IPS DF 6.9 (cell line): ENCODE results near the gene COMTD1.

Source experiments
- DNase-seq: peaks from one replicate; pipeline ENCODE4 v3.0.0-alpha.2; 2013; ENCODE audit warnings: low read depth, low spot score
- H3K27ac ChIP-seq: one replicate; pipeline ENCODE4 v1.5.1; 2013; ENCODE audit warnings: low read length, control low read depth
- H3K27me3 ChIP-seq: 2 replicates; pipeline ENCODE4 v1.6.1; 2013; ENCODE audit warnings: mild to moderate bottlenecking, low read length; ENCODE audit not compliant: control insufficient read depth, insufficient read depth
- H3K36me3 ChIP-seq: 2 replicates; pipeline ENCODE4 v1.6.1; 2013; ENCODE audit warnings: low read length; ENCODE audit not compliant: control insufficient read depth, insufficient read depth
- H3K4me1 ChIP-seq: 2 replicates; pipeline ENCODE4 v1.6.1; 2013; ENCODE audit warnings: low read length; ENCODE audit not compliant: control insufficient read depth, insufficient read depth
- H3K4me3 ChIP-seq: 2 replicates; pipeline ENCODE4 v1.5.1; 2013; ENCODE audit warnings: mild to moderate bottlenecking, low read length
- H3K9me3 ChIP-seq: 2 replicates; pipeline ENCODE4 v1.6.1; 2013; ENCODE audit warnings: low read length, inconsistent platforms; ENCODE audit not compliant: control insufficient read depth, insufficient read depth
- WGBS: extraction: QIAGEN DNeasy Blood & Tissue Kit; methylation state at CpG from one replicate; pipeline ENCODE4 v1.1.7; 2013; ENCODE audit warnings: mixed read lengths, missing lambda C conversion rate; ENCODE audit not compliant: insufficient read length, insufficient coverage; 5-methylcytosine and 5-hydroxymethylcytosine counted together

COMTD1 gene

GRCh38 chr10:75235375-75236177 lies at the start of gene COMTD1:
Gene COMTD1 (minus strand): TSS chr10:75235957. CDS start chr10:75235928, 29 bp downstream.
- no peaks in the 10 kb centered on the region for H3K9me3 ChIP-seq
- peaks cover 3% of the 10 kb centered on the region for H3K4me1 ChIP-seq
- WGBS, result no CpG with 5 or more reads among the region's 76 CpGs
- peaks cover 10% of the 10 kb centered on the region; the same call in 1 of the 2 replicates for H3K36me3 ChIP-seq
- H3K4me3 ChIP-seq, result peak within 1 kb of the TSS; percentile 63; the same call in 1 of the 2 replicates
- H3K27ac ChIP-seq, result no peak within 1 kb of the TSS
- DNase-seq, result peak; percentile 85
- no peaks in the 10 kb centered on the region for H3K27me3 ChIP-seq

- WGBS, result no CpG with 5 or more reads among the region's 12 CpGs
- no peak overlapping the region for H3K27ac ChIP-seq
- H3K27me3 ChIP-seq, result no peaks in the 10 kb centered on the region; the same call in 1 of the 2 replicates
- H3K4me1 ChIP-seq, result no peaks in the 10 kb centered on the region
- H3K36me3 ChIP-seq, result no peaks in the 10 kb centered on the region
- peak overlapping the region; percentile 48; the same call in 1 of the 2 replicates for H3K4me3 ChIP-seq
- no peaks in the 10 kb centered on the region for H3K9me3 ChIP-seq
- no peak for DNase-seq
Measured at GRCh38 chr10:75283671-75284470, 48.1 kb upstream of the COMTD1 start.

- Histone ChIP-seq H3K36me3 (no peaks in the 10 kb centered on the region), H3K4me3 (peak overlapping the region; percentile 48; the same call in 1 of the 2 replicates), H3K9me3 (no peaks in the 10 kb centered on the region), H3K27me3 (no peaks in the 10 kb centered on the region; the same call in 1 of the 2 replicates), H3K27ac (no peak overlapping the region), H3K4me1 (no peaks in the 10 kb centered on the region)
- WGBS, result no CpG with 5 or more reads among the region's 14 CpGs
- DNase-seq, result no peak
Measured at GRCh38 chr10:75283078-75283670, 47.4 kb upstream of the COMTD1 start.

- Histone ChIP-seq H3K9me3 (no peaks in the 10 kb centered on the region), H3K27ac (no peak overlapping the region), H3K4me3 (no peak overlapping the region), H3K4me1 (no peaks in the 10 kb centered on the region), H3K36me3 (no peaks in the 10 kb centered on the region), H3K27me3 (no peaks in the 10 kb centered on the region; the same call in 1 of the 2 replicates)
- DNase-seq, result no peak
- WGBS, result no CpG with 5 or more reads among the region's 2 CpGs
Measured at GRCh38 chr10:75281974-75282373, 46.2 kb upstream of the COMTD1 start.

- Histone ChIP-seq H3K27me3 (no peaks in the 10 kb centered on the region; the same call in 1 of the 2 replicates), H3K27ac (no peak overlapping the region), H3K4me3 (no peak overlapping the region), H3K36me3 (no peaks in the 10 kb centered on the region), H3K9me3 (no peaks in the 10 kb centered on the region), H3K4me1 (peaks cover 3% of the 10 kb centered on the region)
- no peak for DNase-seq
- no CpG with 5 or more reads among the region's 2 CpGs for WGBS
Measured at GRCh38 chr10:75280236-75280635, 44.5 kb upstream of the COMTD1 start.

GRCh38 chr10:75276069-75276872 lies 40.5 kb upstream of the COMTD1 start:
- Histone ChIP-seq H3K9me3 (no peaks in the 10 kb centered on the region), H3K4me3 (no peak overlapping the region), H3K27ac (no peak overlapping the region), H3K27me3 (no peaks in the 10 kb centered on the region), H3K36me3 (no peaks in the 10 kb centered on the region), H3K4me1 (peaks cover 3% of the 10 kb centered on the region)
- no peak for DNase-seq
- no CpG with 5 or more reads among the region's 46 CpGs for whole genome bisulfite sequencing

GRCh38 chr10:75272896-75273295 lies 37.1 kb upstream of the COMTD1 start:
- Histone ChIP-seq H3K4me1 (peaks cover 3% of the 10 kb centered on the region), H3K9me3 (no peaks in the 10 kb centered on the region), H3K4me3 (no peak overlapping the region), H3K36me3 (no peaks in the 10 kb centered on the region), H3K27ac (no peak overlapping the region), H3K27me3 (no peaks in the 10 kb centered on the region)
- WGBS, result no CpG with 5 or more reads among the region's 7 CpGs
- no peak for DNase-seq

GRCh38 chr10:75272094-75272493 lies 36.3 kb upstream of the COMTD1 start:
- no peaks in the 10 kb centered on the region for H3K27me3 ChIP-seq
- DNase-seq, result no peak
- no peaks in the 10 kb centered on the region for H3K9me3 ChIP-seq
- H3K36me3 ChIP-seq, result no peaks in the 10 kb centered on the region
- H3K4me1 ChIP-seq, result peaks cover 3% of the 10 kb centered on the region
- no peak overlapping the region for H3K4me3 ChIP-seq
- WGBS, result no CpG with 5 or more reads among the region's 5 CpGs
- H3K27ac ChIP-seq, result no peak overlapping the region

- no peaks in the 10 kb centered on the region for H3K27me3 ChIP-seq
- H3K4me1 ChIP-seq, result no peaks in the 10 kb centered on the region
- H3K4me3 ChIP-seq, result no peak overlapping the region
- no peak overlapping the region for H3K27ac ChIP-seq
- no CpG with 5 or more reads among the region's 5 CpGs for WGBS
- no peak for DNase-seq
- no peaks in the 10 kb centered on the region for H3K9me3 ChIP-seq
- H3K36me3 ChIP-seq, result no peaks in the 10 kb centered on the region
Measured at GRCh38 chr10:75269605-75270004, 33.8 kb upstream of the COMTD1 start.
